Duodenal mucosa (tissue), 2 donors: Measurements from ENCODE around the gene PIP4K2C.

Experiments
- H3K27ac ChIP-seq: one replicate; pipeline ENCODE4 v1.7.0; 2013; ENCODE audit warnings: low read depth, low read length
- H3K27me3 ChIP-seq, 2 donors: one replicate each; pipeline ENCODE4 v1.7.0; 2013; ENCODE audit warnings: low read length in 2 of 2, control low read depth in 1 of 2; ENCODE audit not compliant: insufficient read depth in 2 of 2, control insufficient read depth in 1 of 2
- H3K36me3 ChIP-seq, 2 donors: one replicate each; pipeline ENCODE4 v1.7.0; 2013; ENCODE audit warnings: low read length in 2 of 2, control low read depth in 1 of 2; ENCODE audit not compliant: insufficient read depth in 2 of 2, control insufficient read depth in 1 of 2
- H3K4me1 ChIP-seq, 2 donors: one replicate each; pipeline ENCODE4 v1.7.0; 2013; ENCODE audit warnings: low read length in 2 of 2, control low read depth in 1 of 2; ENCODE audit not compliant: insufficient read depth in 2 of 2, control insufficient read depth in 1 of 2
- H3K4me3 ChIP-seq, 2 donors: one replicate each; pipeline ENCODE4 v1.7.0; 2013; ENCODE audit warnings: low read length in 2 of 2, low read depth in 1 of 2
- H3K9ac ChIP-seq, 2 donors: one replicate each; pipeline ENCODE4 v1.7.0; 2013; ENCODE audit warnings: low read length in 2 of 2, low read depth in 1 of 2
- H3K9me3 ChIP-seq, 2 donors: one replicate each; pipeline ENCODE4 v1.7.0; 2013; ENCODE audit warnings: low read length in 2 of 2, control low read depth in 1 of 2; ENCODE audit not compliant: control insufficient read depth in 1 of 2

The PIP4K2C gene

GRCh38 chr12:57576613-57577160 lies 14.3 kb upstream of the PIP4K2C start:
- Histone ChIP-seq H3K4me1 (peaks cover 0 to 7% of the 10 kb centered on the region in 2 donors), H3K27me3 (no peaks in the 10 kb centered on the region), H3K4me3 (no peak overlapping the region), H3K36me3 (no peaks in the 10 kb centered on the region), H3K9ac (no peak overlapping the region), H3K9me3 (no peaks in the 10 kb centered on the region), H3K27ac (no peak overlapping the region)

- Histone ChIP-seq H3K9me3 (no peaks in the 10 kb centered on the region), H3K27ac (no peak overlapping the region), H3K4me1 (peaks cover 0 to 7% of the 10 kb centered on the region in 2 donors), H3K27me3 (peaks cover 0 to 4% of the 10 kb centered on the region in 2 donors), H3K9ac (no peak overlapping the region), H3K4me3 (no peak overlapping the region), H3K36me3 (no peaks in the 10 kb centered on the region)
These were observed 12.8 kb upstream of the PIP4K2C start for GRCh38 chr12:57577981-57578758.

- Histone ChIP-seq H3K9me3 (no peaks in the 10 kb centered on the region), H3K27me3 (peaks cover 0 to 4% of the 10 kb centered on the region in 2 donors), H3K36me3 (no peaks in the 10 kb centered on the region), H3K4me3 (no peak overlapping the region), H3K4me1 (peaks cover 0 to 7% of the 10 kb centered on the region in 2 donors), H3K9ac (no peak overlapping the region), H3K27ac (no peak overlapping the region)
These were observed 12.0 kb upstream of the PIP4K2C start for GRCh38 chr12:57579011-57579410.

- Histone ChIP-seq H3K9ac (no peak overlapping the region), H3K4me3 (no peak overlapping the region), H3K36me3 (no peaks in the 10 kb centered on the region), H3K27ac (no peak overlapping the region), H3K4me1 (peaks cover 0 to 7% of the 10 kb centered on the region in 2 donors), H3K27me3 (peaks cover 0 to 4% of the 10 kb centered on the region in 2 donors), H3K9me3 (no peaks in the 10 kb centered on the region)
These were observed 11.1 kb upstream of the PIP4K2C start for GRCh38 chr12:57579677-57580465.

GRCh38 chr12:57580466-57580795 lies 10.6 kb upstream of the PIP4K2C start:
- H3K9ac ChIP-seq: no peak overlapping the region
- H3K4me1 ChIP-seq: peaks cover 0 to 7% of the 10 kb centered on the region in 2 donors
- H3K27ac ChIP-seq: no peak overlapping the region
- H3K4me3 ChIP-seq: no peak overlapping the region
- no peaks in the 10 kb centered on the region for H3K36me3 ChIP-seq
- H3K9me3 ChIP-seq: no peaks in the 10 kb centered on the region
- H3K27me3 ChIP-seq: peaks cover 0 to 4% of the 10 kb centered on the region in 2 donors

GRCh38 chr12:57581802-57582201 lies 9.2 kb upstream of the PIP4K2C start:
- Histone ChIP-seq H3K27me3 (peaks cover 0 to 4% of the 10 kb centered on the region in 2 donors), H3K4me1 (peaks cover 0 to 7% of the 10 kb centered on the region in 2 donors), H3K9ac (no peak overlapping the region), H3K4me3 (no peak overlapping the region), H3K27ac (no peak overlapping the region), H3K36me3 (no peaks in the 10 kb centered on the region), H3K9me3 (no peaks in the 10 kb centered on the region)

- no peak overlapping the region for H3K9ac ChIP-seq
- H3K27ac ChIP-seq: no peak overlapping the region
- peaks cover 0 to 4% of the 10 kb centered on the region in 2 donors for H3K27me3 ChIP-seq
- no peaks in the 10 kb centered on the region for H3K36me3 ChIP-seq
- no peak overlapping the region for H3K4me3 ChIP-seq
- H3K9me3 ChIP-seq: no peaks in the 10 kb centered on the region
- H3K4me1 ChIP-seq: peaks cover 0 to 7% of the 10 kb centered on the region in 2 donors
These were observed 8.6 kb upstream of the PIP4K2C start for GRCh38 chr12:57582440-57582839.

GRCh38 chr12:57583008-57583831 lies 7.8 kb upstream of the PIP4K2C start:
- Histone ChIP-seq H3K27me3 (peaks cover 0 to 9% of the 10 kb centered on the region in 2 donors), H3K9ac (no peak overlapping the region), H3K27ac (no peak overlapping the region), H3K9me3 (no peaks in the 10 kb centered on the region), H3K4me1 (peaks cover 0 to 7% of the 10 kb centered on the region in 2 donors), H3K36me3 (no peaks in the 10 kb centered on the region), H3K4me3 (no peak overlapping the region)

GRCh38 chr12:57584050-57584449 lies 6.9 kb upstream of the PIP4K2C start:
- no peak overlapping the region for H3K4me3 ChIP-seq
- H3K27me3 ChIP-seq: peaks cover 0 to 10% of the 10 kb centered on the region in 2 donors
- H3K36me3 ChIP-seq: no peaks in the 10 kb centered on the region
- H3K4me1 ChIP-seq: peaks cover 0 to 7% of the 10 kb centered on the region in 2 donors
- H3K9ac ChIP-seq: no peak overlapping the region
- H3K27ac ChIP-seq: no peak overlapping the region
- H3K9me3 ChIP-seq: no peaks in the 10 kb centered on the region
